Measurements from ENCODE around the gene PIAS4.

Gene PIAS4

GRCh38 chr19:4042731-4043082 lies 35.2 kb downstream of the PIAS4 start:
- DNase-seq (ENCODE audit: low spot score) = no peak

DNA sequence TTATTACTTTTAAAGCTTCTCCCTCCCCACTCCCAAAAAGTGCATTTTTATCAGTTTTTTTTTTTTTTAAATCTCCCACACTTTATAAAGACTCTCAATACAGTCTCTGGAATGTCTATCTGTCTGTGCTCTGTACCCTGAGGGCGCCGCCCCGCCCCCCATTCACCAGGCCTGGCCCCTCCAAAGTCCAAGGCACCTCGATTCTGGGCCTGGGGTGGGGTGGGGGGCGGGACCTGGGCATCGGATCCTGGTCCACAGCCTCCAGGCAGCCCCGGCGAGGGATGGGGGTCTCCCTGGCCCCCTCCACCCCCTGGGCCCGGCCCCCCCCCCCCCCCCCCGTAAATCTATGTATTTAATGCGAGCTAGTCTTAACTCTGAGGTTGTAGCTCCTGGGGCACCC lies 35.9 kb downstream of the PIAS4 start:
- no peak for DNase-seq (ENCODE audit: low spot score)

GRCh38 chr19:4043966-4044715 lies 36.6 kb downstream of the PIAS4 start:
- DNase-seq (ENCODE audit: low spot score) = no peak

- no peak for DNase-seq (ENCODE audit: low spot score)
Measured at GRCh38 chr19:4044990-4045465, 37.5 kb downstream of the PIAS4 start.

GRCh38 chr19:4045597-4046361 lies 38.2 kb downstream of the PIAS4 start:
- no peak for DNase-seq (ENCODE audit: low spot score)

DNA sequence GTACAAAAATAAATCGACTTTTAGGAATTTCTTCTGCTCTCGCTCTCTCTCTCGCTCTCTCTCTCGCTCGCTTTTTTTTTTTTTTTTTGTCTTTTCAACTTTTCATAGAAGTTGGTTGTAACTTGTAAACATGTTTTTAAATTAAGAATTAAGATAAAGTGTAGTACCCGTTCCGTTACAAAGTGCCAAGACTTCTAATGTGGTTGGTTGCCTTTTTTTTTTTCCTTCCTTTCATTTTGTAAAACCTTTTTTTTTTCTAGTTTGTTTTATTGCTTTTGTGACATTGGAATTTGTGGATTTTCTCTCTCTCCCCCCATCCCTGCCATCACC lies 38.8 kb downstream of the PIAS4 start:
- DNase-seq (ENCODE audit: low spot score) = no peak

DNA sequence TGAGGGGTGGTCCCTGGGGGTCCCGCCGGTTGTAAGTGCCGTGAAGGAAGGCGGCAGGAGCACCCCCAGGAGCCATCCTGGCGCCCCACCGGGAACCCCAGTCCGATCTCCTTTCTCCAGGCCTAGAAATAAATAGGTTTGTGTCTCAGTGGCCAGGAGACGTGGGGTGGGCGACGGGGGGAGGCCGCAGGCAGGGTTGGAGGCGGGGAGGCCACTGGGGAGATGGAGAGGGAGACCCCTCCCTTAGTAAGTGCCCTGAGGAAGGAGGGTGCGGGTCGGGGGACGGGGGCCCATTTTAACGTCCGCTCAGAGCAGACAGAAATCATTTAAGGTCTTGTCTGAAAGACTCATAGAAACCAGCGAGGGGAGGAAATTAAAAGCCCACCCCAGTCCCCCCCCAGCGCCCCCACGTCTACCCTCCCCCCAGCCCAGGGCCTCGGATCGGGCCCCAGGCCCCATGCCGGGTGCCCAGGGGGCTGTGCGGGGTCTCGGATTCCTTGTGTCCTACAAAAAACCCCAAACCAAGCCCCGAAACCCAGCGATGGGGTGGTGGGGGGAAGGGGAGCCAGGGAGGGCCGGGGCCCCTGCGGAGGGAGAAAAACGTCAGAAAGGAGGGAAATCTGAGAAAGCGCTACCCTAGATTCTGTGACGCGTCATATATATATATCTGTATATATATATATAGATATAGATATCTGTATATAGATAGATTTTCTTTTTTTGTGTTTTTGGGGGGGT lies 39.6 kb downstream of the PIAS4 start:
- no peak for DNase-seq (ENCODE audit: low spot score)

- DNase-seq (ENCODE audit: low spot score) = no peak
Measured at GRCh38 chr19:4049432-4049831, 41.9 kb downstream of the PIAS4 start.

GRCh38 chr19:4051175-4052101 lies 43.9 kb downstream of the PIAS4 start:
- no peak for DNase-seq (ENCODE audit: low spot score)

DNA sequence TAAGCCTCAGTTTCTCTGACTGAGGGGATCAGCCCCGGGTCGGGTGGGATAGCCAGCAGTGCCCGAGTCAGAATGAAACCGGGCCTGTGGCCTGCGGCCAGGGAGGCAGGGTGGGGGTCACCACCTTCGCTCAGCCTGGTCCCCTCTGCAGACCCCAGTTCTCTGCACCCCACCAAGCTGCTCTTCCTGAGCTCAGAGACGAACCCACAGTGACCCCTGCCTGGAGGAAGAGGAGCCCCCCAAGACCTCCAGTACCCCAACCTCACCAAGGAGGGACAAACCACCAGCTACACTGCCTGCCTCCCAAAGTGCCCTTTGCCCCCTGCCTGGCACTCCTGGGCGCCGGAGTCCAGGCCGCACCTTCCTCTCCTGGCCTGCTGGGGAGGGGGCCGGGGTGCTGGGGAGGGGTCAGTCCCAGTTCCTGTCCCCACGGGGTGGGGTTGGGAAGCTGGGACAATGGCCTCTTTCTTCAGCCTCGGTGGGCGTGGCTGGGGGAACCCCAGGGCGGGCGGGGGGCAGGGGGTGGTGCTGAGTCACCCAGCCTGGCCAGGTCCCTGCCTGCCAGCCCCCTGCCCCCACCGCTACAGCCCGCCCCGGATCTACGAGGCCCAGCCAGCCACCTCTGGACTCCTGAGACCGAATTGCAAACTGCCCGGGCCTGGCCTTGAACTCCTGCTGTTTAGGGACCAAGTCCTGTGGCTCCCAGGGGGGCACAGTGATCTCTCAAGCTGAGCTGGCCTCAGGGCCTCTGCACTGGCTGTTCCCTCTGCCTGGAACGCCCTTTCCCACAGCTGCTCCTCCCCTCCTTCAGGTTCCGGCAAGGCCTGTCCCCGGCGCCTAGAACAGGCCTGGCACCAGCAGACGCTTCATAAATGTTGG lies 44.8 kb downstream of the PIAS4 start:
- DNase-seq (ENCODE audit: low spot score) = no peak

- DNase-seq (ENCODE audit: low spot score) = no peak
Measured at GRCh38 chr19:4052993-4053422, 45.5 kb downstream of the PIAS4 start.

- DNase-seq (ENCODE audit: low spot score) = no peak
Measured at GRCh38 chr19:4053423-4054324, 46.1 kb downstream of the PIAS4 start.

DNA sequence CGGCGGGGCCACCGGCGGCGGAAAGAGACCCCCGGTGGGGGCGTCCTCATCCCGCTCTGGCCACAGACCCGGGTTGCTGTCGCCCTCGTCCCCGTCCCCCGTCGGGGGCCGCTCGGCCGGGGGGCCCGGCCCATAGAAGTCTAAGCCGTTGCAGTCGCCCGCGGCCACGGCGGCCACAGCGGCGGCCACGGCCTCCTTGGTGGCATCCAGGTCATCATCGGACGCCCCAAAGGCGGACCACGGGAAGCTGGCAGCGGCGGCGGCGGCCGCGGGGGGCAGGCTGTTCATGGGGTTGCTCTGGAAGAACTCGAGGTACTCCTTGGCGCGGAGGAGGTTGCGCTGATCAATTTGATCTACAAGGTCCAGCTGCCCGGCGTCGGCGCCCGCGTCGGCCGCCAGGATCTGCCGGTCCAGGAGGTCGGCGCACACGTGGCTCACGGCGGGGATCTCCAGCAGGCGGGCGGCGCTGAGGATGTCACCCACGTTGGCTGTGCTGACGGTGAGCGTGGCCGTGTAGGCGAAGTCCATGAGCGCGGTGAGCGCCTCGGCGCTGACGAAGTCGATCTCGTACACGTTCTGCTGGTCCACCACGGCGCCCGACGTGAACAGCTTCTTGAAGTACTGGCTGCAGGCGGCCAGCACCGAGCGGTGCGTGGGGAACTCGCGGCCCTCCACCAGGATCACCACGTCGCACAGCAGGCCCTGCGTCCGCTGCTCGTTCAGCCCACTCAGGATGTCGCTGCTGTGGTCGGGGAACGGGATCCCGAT lies 47.1 kb downstream of the PIAS4 start:
- no peak for DNase-seq (ENCODE audit: low spot score)

- DNase-seq (ENCODE audit: low spot score) = no peak
Measured at GRCh38 chr19:4055209-4055552, 47.6 kb downstream of the PIAS4 start.

DNA sequence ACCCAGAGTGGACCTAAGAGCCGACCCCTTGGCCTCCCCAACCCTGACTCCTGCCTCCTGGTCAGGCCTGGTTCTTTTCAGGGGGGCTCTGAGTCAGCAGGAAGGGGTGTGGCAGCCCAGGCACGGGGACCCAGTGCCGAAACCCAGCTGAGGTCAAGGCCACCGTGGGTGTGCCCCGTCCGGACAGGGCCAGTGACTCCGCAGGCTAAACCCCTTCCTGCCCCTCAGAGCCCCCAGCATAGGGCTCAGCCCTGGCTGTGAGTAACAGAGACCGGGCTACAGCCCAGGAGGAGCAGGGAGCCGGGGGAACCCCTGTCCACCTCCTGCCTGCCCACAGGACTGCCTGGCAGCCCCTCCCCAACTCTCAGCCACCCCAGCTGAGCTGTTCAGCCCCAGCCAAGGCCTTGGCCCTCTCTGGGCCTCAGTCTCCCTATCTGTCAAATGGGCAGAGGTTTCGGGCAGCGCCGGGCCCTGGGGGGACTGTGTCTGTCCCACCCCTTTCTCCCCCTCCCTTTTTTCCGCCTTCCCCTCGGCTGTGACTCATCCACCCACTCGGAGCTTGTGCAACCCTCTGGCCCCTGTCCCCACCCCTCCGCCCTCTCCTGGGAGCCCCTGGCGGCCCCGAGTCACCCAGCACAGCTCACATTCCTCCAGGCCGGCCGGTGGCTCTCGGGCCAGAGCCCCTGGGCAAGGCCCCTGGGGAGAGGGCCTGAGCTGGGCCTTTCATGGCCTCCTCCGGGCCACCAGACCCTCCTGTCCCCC lies 50.6 kb downstream of the PIAS4 start:
- no peak for DNase-seq (ENCODE audit: low spot score)

DNA sequence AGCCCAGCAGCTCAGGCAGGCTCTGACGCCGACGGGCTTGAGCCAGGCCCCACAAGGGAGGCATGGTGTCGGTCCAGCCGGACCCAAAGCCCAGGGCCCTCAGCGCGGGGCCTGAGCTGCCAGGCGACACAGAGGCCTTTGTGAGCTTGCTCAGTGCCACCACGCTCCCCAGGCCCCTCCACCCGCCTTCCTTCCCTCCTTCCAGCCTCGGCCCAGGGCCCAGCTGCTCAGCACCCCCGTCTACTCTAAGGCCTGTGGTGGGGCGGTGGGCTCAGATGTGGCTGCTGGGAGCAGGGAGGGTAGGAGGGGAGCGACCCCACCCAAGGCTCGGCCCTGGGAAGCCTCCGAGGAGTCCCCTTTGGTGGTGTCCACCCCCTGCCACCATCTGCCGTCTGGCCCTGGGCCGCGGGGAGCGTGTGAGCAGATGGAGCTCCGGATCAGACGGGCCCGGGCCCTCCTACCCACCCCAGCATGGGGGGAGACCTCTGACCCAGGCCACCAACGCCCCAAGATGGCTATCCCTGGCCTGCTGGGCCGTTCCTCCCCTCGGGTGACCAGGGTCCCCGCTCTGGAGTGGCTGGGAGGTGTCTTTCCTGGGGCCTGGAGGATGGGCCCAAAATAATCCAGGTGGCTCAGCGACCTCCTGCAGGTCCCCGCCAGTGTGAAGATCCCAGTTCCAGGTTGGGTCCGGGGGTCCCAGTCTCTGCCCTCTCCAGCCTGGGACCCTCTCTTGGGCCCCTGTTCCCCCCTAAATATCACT lies 51.3 kb downstream of the PIAS4 start:
- no peak for DNase-seq (ENCODE audit: low spot score)

GRCh38 chr19:4059453-4059871 lies 51.9 kb downstream of the PIAS4 start:
- DNase-seq (ENCODE audit: low spot score) = no peak

Data from hematopoietic multipotent progenitor cell treated with erythropoietin and hydrocortisone succinate and interleukin-3 and kit ligand, for 17 days (in vitro differentiated cells).